AG04450 (cell line): ENCODE results near the gene SMPX. TPM values are rescaled to one million over a fixed set of nuclear protein-coding genes. Genes with fewer than 3 reads are reported as not detected.
A peak's percentile ranks its signal among the peaks of the same experiment; 100 is the strongest.

ENCODE experiments used
- CTCF ChIA-PET: fragments of 300-600, 350-600 bp; formaldehyde crosslinking; extraction: SDS; loops from one replicate; lab custom pipeline; 2022; ENCODE audit warnings: antibody characterized with exemption, inconsistent platforms; lab: Charles Lee
- POLR2A ChIA-PET: fragments of 350-600 bp; formaldehyde crosslinking; extraction: SDS; loops from one replicate; lab custom pipeline; 2021; ENCODE audit warnings: antibody characterized with exemption, inconsistent platforms; lab: Yijun Ruan, JAX
- DNase-seq: peaks from one replicate; pipeline ENCODE4 v3.0.0-alpha.2; 2011; ENCODE audit warnings: low read depth, low spot score
- H3K27ac ChIP-seq: one replicate; pipeline ENCODE4 v1.5.1; 2012; ENCODE audit warnings: low read depth, low read length, control low read depth
- H3K27me3 ChIP-seq: one replicate; pipeline ENCODE4 v1.6.0; 2012; ENCODE audit warnings: low read length; ENCODE audit not compliant: control insufficient read depth, insufficient read depth
- H3K4me3 ChIP-seq: 2 replicates; pipeline ENCODE4 v1.5.1; 2011; ENCODE audit warnings: mild to moderate bottlenecking, low read depth, low read length, control low read depth
- H3K9me3 ChIP-seq: 2 replicates; pipeline ENCODE4 v1.5.1; 2012; ENCODE audit warnings: low read length; ENCODE audit not compliant: control insufficient read depth, insufficient read depth
- polyA plus RNA-seq: library from polyadenylated mRNA; depleted of rRNA; stranded (reverse); fragments of >200 nt; gene quantifications from 2 replicates; pipeline ENCODE4 v1.2.3, GENCODE V29; 2011
- TF ChIP-seq, protein P1 (sequence below): IDR thresholded peaks from 2 replicates; pipeline ENCODE4 v1.5.1; 2011; ENCODE audit warnings: low read depth, low read length, control low read depth, inconsistent platforms

Gene SMPX
- polyA plus RNA-seq, 1 experiment: not detected

DNA sequence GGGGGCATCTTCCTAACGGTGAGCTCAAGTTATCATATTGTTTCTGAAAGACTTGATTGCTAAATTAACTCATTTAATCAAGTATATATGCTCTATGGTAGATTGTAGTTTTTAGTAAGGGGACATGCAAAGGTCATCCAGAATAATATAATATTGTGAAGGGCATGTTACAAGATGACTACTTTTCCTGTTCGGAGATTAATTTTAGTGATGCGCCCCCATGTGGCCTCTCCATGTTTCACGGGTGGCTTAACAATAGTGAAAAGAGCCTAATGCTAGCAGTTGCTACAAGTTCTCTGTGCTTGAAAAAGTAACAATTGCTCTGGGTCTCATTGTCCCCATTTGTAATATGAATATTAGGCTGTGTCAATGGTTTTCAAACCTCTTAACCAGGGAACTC lies 12.2 kb downstream of the SMPX start:
- no peak overlapping the region for H3K27ac ChIP-seq
- POLR2A ChIA-PET: no interaction called here
- no peaks in the 10 kb centered on the region for H3K9me3 ChIP-seq
- H3K27me3 ChIP-seq: no peaks in the 10 kb centered on the region
- no peak for DNase-seq
- CTCF ChIA-PET: interaction anchor here (0.6 to 4.4 kb wide), 7 partner anchors 11 to 1218 kb away, joined by 3 to 30 read pairs (median 6); partner anchors contain the start of gene SMPX
- TF ChIP-seq, protein P1, sequence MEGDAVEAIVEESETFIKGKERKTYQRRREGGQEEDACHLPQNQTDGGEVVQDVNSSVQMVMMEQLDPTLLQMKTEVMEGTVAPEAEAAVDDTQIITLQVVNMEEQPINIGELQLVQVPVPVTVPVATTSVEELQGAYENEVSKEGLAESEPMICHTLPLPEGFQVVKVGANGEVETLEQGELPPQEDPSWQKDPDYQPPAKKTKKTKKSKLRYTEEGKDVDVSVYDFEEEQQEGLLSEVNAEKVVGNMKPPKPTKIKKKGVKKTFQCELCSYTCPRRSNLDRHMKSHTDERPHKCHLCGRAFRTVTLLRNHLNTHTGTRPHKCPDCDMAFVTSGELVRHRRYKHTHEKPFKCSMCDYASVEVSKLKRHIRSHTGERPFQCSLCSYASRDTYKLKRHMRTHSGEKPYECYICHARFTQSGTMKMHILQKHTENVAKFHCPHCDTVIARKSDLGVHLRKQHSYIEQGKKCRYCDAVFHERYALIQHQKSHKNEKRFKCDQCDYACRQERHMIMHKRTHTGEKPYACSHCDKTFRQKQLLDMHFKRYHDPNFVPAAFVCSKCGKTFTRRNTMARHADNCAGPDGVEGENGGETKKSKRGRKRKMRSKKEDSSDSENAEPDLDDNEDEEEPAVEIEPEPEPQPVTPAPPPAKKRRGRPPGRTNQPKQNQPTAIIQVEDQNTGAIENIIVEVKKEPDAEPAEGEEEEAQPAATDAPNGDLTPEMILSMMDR: peak; percentile 55
- no peak overlapping the region for H3K4me3 ChIP-seq

DNA sequence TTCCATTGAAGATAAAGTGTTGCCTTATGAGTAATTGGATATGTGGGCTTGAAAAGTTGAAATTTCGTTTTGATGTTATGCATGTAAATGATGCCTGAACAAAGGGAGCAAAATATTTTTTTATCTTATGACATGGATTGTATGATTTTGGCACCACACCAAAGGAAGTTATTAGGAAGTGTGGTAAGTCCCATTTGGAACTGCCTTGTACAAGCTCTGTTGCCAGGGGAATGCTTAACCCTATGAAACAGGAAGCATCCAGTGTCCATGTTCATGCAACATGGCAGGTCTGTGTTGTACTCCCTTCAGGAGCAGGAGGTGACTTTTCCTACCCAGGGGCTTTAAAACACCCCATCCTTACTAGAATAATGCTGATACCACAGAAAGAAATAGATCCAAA lies 13.2 kb downstream of the SMPX start:
- no peak overlapping the region for H3K4me3 ChIP-seq
- ChIA-PET CTCF (interaction anchor here (1.1 to 4.4 kb wide), 3 partner anchors 12 to 1217 kb away, joined by 3 to 30 read pairs (median 13); partner anchors contain the start of gene SMPX), POLR2A (no interaction called here)
- no peak for DNase-seq
- no peaks in the 10 kb centered on the region for H3K9me3 ChIP-seq
- no peak overlapping the region for H3K27ac ChIP-seq
- TF ChIP-seq, protein P1: no peak
- no peaks in the 10 kb centered on the region for H3K27me3 ChIP-seq

DNA sequence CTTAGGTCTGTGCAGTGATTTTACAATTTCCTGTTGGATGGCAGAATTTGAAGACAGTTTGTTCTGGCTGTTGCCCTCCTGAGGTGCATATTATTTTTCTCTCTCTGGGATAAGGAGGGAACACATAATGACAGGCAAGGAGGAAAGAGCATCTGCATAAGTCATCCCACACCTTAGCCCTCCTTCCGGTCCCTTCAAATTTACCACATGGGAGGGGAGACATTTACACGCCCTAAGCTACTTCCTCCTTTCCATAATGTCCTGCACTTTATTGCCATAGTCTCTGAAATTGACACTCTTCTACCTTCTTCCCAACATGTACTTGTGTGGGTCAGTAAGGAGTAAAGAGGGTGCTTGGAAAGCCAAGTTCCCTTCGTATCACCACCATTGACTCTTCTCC lies 13.9 kb downstream of the SMPX start:
- Histone ChIP-seq H3K4me3 (no peak overlapping the region), H3K27ac (no peak overlapping the region), H3K27me3 (no peaks in the 10 kb centered on the region), H3K9me3 (no peaks in the 10 kb centered on the region)
- ChIA-PET POLR2A (no interaction called here), CTCF (interaction anchor here (4.4 kb wide), 1 partner anchor 1216 kb away, joined by 30 read pairs; no protein-coding TSS in a partner anchor)
- TF ChIP-seq, protein P1: no peak
- no peak for DNase-seq

DNA sequence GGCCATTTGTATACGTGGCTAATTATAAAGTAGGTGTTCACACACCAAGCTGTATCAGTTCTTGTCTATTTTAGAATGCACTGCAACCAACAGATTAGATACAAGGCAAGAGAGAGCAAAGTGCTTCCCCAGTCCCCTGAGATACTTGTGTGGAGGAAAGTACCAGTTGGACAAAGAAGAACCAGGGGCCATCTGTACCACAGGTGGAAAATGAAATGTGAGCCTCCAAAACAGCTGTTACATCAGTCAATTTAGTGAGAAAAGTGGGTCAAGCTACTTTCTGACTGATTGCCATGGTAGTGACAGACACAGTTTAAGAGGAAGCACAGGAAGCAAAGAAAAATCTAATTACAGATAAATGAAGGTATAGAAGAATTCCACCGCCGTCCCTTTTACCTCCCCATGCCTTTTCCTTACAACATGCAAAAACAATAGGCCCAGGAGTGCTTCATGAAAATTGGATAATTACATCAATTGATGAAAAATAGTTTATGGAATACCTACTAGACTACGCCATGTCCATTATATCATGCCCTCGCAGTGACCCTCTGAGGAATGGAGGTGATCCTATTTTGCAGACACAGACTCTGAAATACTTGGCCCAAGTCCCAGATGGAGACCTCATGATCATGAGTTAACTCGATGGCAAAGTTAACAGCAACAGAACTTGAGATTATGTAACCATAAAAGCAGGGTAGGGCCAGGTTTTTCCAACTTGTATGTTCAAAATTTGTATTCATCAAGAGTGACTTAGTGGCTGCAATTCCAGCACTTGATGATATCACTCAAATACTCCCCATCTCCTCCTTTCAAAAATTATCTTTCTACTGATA lies 15.8 kb downstream of the SMPX start:
- H3K27me3 ChIP-seq: no peaks in the 10 kb centered on the region
- no peak for DNase-seq
- no peak overlapping the region for H3K4me3 ChIP-seq
- ChIA-PET POLR2A (no interaction called here), CTCF (interaction anchor here (0.5 kb wide), 1 partner anchor 394 kb away, joined by 3 read pairs; no protein-coding TSS in a partner anchor)
- H3K9me3 ChIP-seq: no peaks in the 10 kb centered on the region
- H3K27ac ChIP-seq: no peak overlapping the region
- TF ChIP-seq, protein P1: no peak

DNA sequence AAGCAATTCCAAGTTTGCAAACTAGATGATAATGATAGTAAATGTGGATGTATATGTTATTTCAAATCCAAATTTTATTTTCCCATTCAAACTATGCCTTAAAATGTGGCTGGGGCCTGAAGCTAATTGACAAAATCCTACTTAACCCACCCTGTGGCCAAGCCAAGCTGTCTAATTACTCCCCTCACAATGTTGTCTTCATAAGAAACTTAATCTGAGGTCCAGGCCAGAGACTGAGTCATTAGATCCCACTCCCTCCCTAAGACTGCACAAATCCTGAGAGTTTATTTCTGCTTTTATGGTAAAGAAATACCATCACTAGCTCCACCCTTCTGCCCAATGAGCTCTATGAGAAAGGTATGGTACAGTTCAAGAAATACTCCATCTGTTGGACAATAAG lies 16.6 kb downstream of the SMPX start:
- H3K4me3 ChIP-seq: no peak overlapping the region
- ChIA-PET POLR2A (no interaction called here), CTCF (interaction anchor here (0.5 to 0.8 kb wide), 4 partner anchors 23 to 1214 kb away, joined by 3 to 4 read pairs (median 3); no protein-coding TSS in a partner anchor)
- no peaks in the 10 kb centered on the region for H3K9me3 ChIP-seq
- TF ChIP-seq, protein P1: no peak
- no peak overlapping the region for H3K27ac ChIP-seq
- no peaks in the 10 kb centered on the region for H3K27me3 ChIP-seq
- no peak for DNase-seq
